HG03097 (cell line): Measurements from ENCODE around the gene ST6GALNAC5.

Source experiments
- ATAC-seq: cut with Tn5 transposase; IDR thresholded peaks from one replicate; pipeline ENCODE4 v1.9.1; 2021; ENCODE audit not compliant: unreplicated experiment, low FRiP score

ST6GALNAC5 gene

GRCh38 chr1:76998582-76999223, 131.4 kb downstream of the ST6GALNAC5 start:
- no peak for ATAC-seq

- ATAC-seq, result no peak
Measured at GRCh38 chr1:77007675-77008074, 140.4 kb downstream of the ST6GALNAC5 start.

GRCh38 chr1:77010937-77011336, 143.7 kb downstream of the ST6GALNAC5 start:
- ATAC-seq, result no peak

- ATAC-seq, result no peak
Measured at GRCh38 chr1:77012066-77012465, 144.8 kb downstream of the ST6GALNAC5 start.

GRCh38 chr1:77014073-77014788, 147.0 kb downstream of the ST6GALNAC5 start:
- no peak for ATAC-seq

GRCh38 chr1:77015748-77016341, 148.6 kb downstream of the ST6GALNAC5 start:
- ATAC-seq, result no peak

GRCh38 chr1:77016386-77016985, 149.2 kb downstream of the ST6GALNAC5 start:
- no peak for ATAC-seq

- no peak for ATAC-seq
Measured at GRCh38 chr1:77018311-77018710, 151.0 kb downstream of the ST6GALNAC5 start.

GRCh38 chr1:77018761-77019160, 151.5 kb downstream of the ST6GALNAC5 start:
- ATAC-seq, result no peak

- no peak for ATAC-seq
Measured at GRCh38 chr1:77021732-77022131, 154.5 kb downstream of the ST6GALNAC5 start.

GRCh38 chr1:77024500-77024899, 157.2 kb downstream of the ST6GALNAC5 start:
- ATAC-seq, result no peak

GRCh38 chr1:77025599-77025998, 158.3 kb downstream of the ST6GALNAC5 start:
- ATAC-seq, result no peak

GRCh38 chr1:77026135-77026534, 158.9 kb downstream of the ST6GALNAC5 start:
- no peak for ATAC-seq

- no peak for ATAC-seq
Measured at GRCh38 chr1:77026640-77027039, 159.4 kb downstream of the ST6GALNAC5 start.

GRCh38 chr1:77027847-77028246, 160.6 kb downstream of the ST6GALNAC5 start:
- no peak for ATAC-seq

GRCh38 chr1:77030401-77031105, 163.3 kb downstream of the ST6GALNAC5 start:
- no peak for ATAC-seq

GRCh38 chr1:77031106-77031662, 163.9 kb downstream of the ST6GALNAC5 start:
- ATAC-seq, result no peak

GRCh38 chr1:77036560-77036959, 169.3 kb downstream of the ST6GALNAC5 start:
- ATAC-seq, result no peak

- ATAC-seq, result no peak
Measured at GRCh38 chr1:77037038-77037437, 169.8 kb downstream of the ST6GALNAC5 start.

- no peak for ATAC-seq
Measured at GRCh38 chr1:77038000-77038399, 170.7 kb downstream of the ST6GALNAC5 start.

GRCh38 chr1:77039111-77039510, 171.8 kb downstream of the ST6GALNAC5 start:
- no peak for ATAC-seq
